ENCODE results near the gene MYBPC2. TPM values are rescaled to one million over a fixed set of nuclear protein-coding genes. Genes with fewer than 3 reads are reported as not detected.

Gene MYBPC2
- total RNA-seq, 1 donor = not detected

- DNase-seq (ENCODE audit: low read depth) = no peak
- TF ChIP-seq CTCF (IDR thresholded peaks at IDR 0.05; ENCODE audit: insufficient read depth, low read length) = no peak
- H3K4me3 ChIP-seq (ENCODE audit: low read depth, low read length) = no peak overlapping the region
Measured at GRCh38 chr19:50422397-50423278, 10.1 kb upstream of the MYBPC2 start.

GRCh38 chr19:50423279-50424113, 9.2 kb upstream of the MYBPC2 start:
- no peak for TF ChIP-seq CTCF (IDR thresholded peaks at IDR 0.05; ENCODE audit: insufficient read depth, low read length)
- DNase-seq (ENCODE audit: low read depth) = no peak

GRCh38 chr19:50425581-50425980, 7.1 kb upstream of the MYBPC2 start:
- no peak overlapping the region for H3K4me3 ChIP-seq (ENCODE audit: low read depth, low read length)
- TF ChIP-seq CTCF (IDR thresholded peaks at IDR 0.05; ENCODE audit: insufficient read depth, low read length) = no peak
- no peak for DNase-seq (ENCODE audit: low read depth)

More at GRCh38 chr19:50423279-50424113, 9.2 kb upstream of the MYBPC2 start:
- H3K4me3 ChIP-seq (ENCODE audit: low read depth, low read length) = no peak overlapping the region

GRCh38 chr19:50427318-50427925, 5.3 kb upstream of the MYBPC2 start:
- H3K4me3 ChIP-seq (ENCODE audit: low read depth, low read length) = no peak overlapping the region
- no peak for TF ChIP-seq CTCF (IDR thresholded peaks at IDR 0.05; ENCODE audit: insufficient read depth, low read length)
- no peak for DNase-seq (ENCODE audit: low read depth)

DNA sequence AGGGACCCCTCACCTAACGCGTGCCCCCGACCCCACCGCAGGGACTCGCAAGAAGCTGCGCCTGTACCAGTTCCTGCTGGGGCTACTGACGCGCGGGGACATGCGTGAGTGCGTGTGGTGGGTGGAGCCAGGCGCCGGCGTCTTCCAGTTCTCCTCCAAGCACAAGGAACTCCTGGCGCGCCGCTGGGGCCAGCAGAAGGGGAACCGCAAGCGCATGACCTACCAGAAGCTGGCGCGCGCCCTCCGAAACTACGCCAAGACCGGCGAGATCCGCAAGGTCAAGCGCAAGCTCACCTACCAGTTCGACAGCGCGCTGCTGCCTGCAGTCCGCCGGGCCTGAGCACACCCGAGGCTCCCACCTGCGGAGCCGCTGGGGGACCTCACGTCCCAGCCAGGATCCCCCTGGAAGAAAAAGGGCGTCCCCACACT, 4.7 kb upstream of the MYBPC2 start:
- no peak for TF ChIP-seq CTCF (IDR thresholded peaks at IDR 0.05; ENCODE audit: insufficient read depth, low read length)
- H3K4me3 ChIP-seq (ENCODE audit: low read depth, low read length) = peak overlapping the region; percentile 28
- peak; percentile 73 for DNase-seq (ENCODE audit: low read depth)

GRCh38 chr19:50428772-50429463, 3.8 kb upstream of the MYBPC2 start:
- no peak overlapping the region for H3K4me3 ChIP-seq (ENCODE audit: low read depth, low read length)
- DNase-seq (ENCODE audit: low read depth) = no peak
- no peak for TF ChIP-seq CTCF (IDR thresholded peaks at IDR 0.05; ENCODE audit: insufficient read depth, low read length)
